ENCODE measurements around the gene DNAJC4. TPM values are rescaled to one million over a fixed set of nuclear protein-coding genes. Genes with fewer than 3 reads are reported as not detected.
A peak's percentile ranks its signal among the peaks of the same experiment; 100 is the strongest.

DNAJC4 gene
- total RNA-seq, 1 donor from 2014 or later = 43.6 TPM

GRCh38 chr11:64201543-64201942, 28.8 kb upstream of the DNAJC4 start:
- H3K27me3 Mint-ChIP-seq (ENCODE audit: low read depth) = no peaks in the 10 kb centered on the region
- H3K4me3 Mint-ChIP-seq = no peak overlapping the region
- H3K9me3 Mint-ChIP-seq = no peaks in the 10 kb centered on the region
- H3K27ac Mint-ChIP-seq = no peak overlapping the region
- no peak for TF ChIP-seq CTCF (IDR thresholded peaks at IDR 0.05; ENCODE audit: unreplicated experiment)
- no peak for DNase-seq (ENCODE audit: low spot score in 2 of 2, unreplicated experiment in 2 of 2)
- H3K4me1 Mint-ChIP-seq = peaks cover 7% of the 10 kb centered on the region
- peaks cover 38% of the 10 kb centered on the region for H3K36me3 Mint-ChIP-seq

- H3K36me3 Mint-ChIP-seq = peaks cover 32% of the 10 kb centered on the region
- no peak overlapping the region for H3K27ac Mint-ChIP-seq
- no peak for TF ChIP-seq CTCF (IDR thresholded peaks at IDR 0.05; ENCODE audit: unreplicated experiment)
- H3K27me3 Mint-ChIP-seq (ENCODE audit: low read depth) = no peaks in the 10 kb centered on the region
- no peak overlapping the region for H3K4me3 Mint-ChIP-seq
- no peaks in the 10 kb centered on the region for H3K9me3 Mint-ChIP-seq
- peaks cover 9% of the 10 kb centered on the region for H3K4me1 Mint-ChIP-seq
- no peak for DNase-seq (ENCODE audit: low spot score in 2 of 2, unreplicated experiment in 2 of 2)
Measured at GRCh38 chr11:64202992-64203391, 27.4 kb upstream of the DNAJC4 start.

- Mint-ChIP-seq H3K4me3 (no peak overlapping the region), H3K36me3 (peaks cover 32% of the 10 kb centered on the region), H3K27me3 (ENCODE audit: low read depth) (no peaks in the 10 kb centered on the region), H3K9me3 (no peaks in the 10 kb centered on the region), H3K27ac (peak overlapping the region; percentile 67), H3K4me1 (peaks cover 9% of the 10 kb centered on the region)
- no peak for TF ChIP-seq CTCF (IDR thresholded peaks at IDR 0.05; ENCODE audit: unreplicated experiment)
- no peak for DNase-seq (ENCODE audit: low spot score in 2 of 2, unreplicated experiment in 2 of 2)
Measured at GRCh38 chr11:64203421-64204079, 26.8 kb upstream of the DNAJC4 start.

- Mint-ChIP-seq H3K36me3 (peaks cover 32% of the 10 kb centered on the region), H3K27me3 (ENCODE audit: low read depth) (no peaks in the 10 kb centered on the region), H3K4me1 (peaks cover 9% of the 10 kb centered on the region), H3K27ac (peak overlapping the region; percentile 67), H3K4me3 (no peak overlapping the region), H3K9me3 (no peaks in the 10 kb centered on the region)
- TF ChIP-seq CTCF (IDR thresholded peaks at IDR 0.05; ENCODE audit: unreplicated experiment) = no peak
- DNase-seq (ENCODE audit: low spot score in 2 of 2, unreplicated experiment in 2 of 2) = no peak
Measured at GRCh38 chr11:64204080-64204440, 26.3 kb upstream of the DNAJC4 start.

- no peaks in the 10 kb centered on the region for H3K9me3 Mint-ChIP-seq
- no peak for TF ChIP-seq CTCF (IDR thresholded peaks at IDR 0.05; ENCODE audit: unreplicated experiment)
- H3K36me3 Mint-ChIP-seq = peaks cover 32% of the 10 kb centered on the region
- H3K4me3 Mint-ChIP-seq = no peak overlapping the region
- DNase-seq (ENCODE audit: low spot score in 2 of 2, unreplicated experiment in 2 of 2) = peak in 1 of 2 experiments; percentile 59
- H3K4me1 Mint-ChIP-seq = peaks cover 9% of the 10 kb centered on the region
- H3K27ac Mint-ChIP-seq = peak overlapping the region; percentile 67
- H3K27me3 Mint-ChIP-seq (ENCODE audit: low read depth) = no peaks in the 10 kb centered on the region
Measured at GRCh38 chr11:64204464-64204989, 25.8 kb upstream of the DNAJC4 start.

Measured in mesothelial cell of epicardium (in vitro differentiated cells).